Left lung (tissue), 10 donors: ENCODE measurements around the gene KRTAP10-6. TPM values are rescaled to one million over a fixed set of nuclear protein-coding genes. Genes with fewer than 3 reads are reported as not detected.

ENCODE experiments used
- ATAC-seq: fragments of 200-7000 bp; cut with Tn5 transposase; one replicate; pipeline ENCODE4 v1.9.1; 2020; ENCODE audit warnings: moderate library complexity
- DNase-seq, 4 donors: peaks; one replicate each; pipeline ENCODE4 v3.0.0-alpha.2; 2013 to 2020
- H3K27ac ChIP-seq, 2 donors: fragments of 200-600 bp; sonication (generic) in 1 of 2; one replicate each; pipeline versions ENCODE4 v1.5.0 to v1.8.0; 2020 to 2021
- H3K27me3 ChIP-seq, 2 donors: fragments of 200-600 bp; sonication (generic) in 1 of 2; one replicate each; pipeline versions ENCODE4 v1.5.0 to v1.8.0; 2020 to 2021
- H3K36me3 ChIP-seq, 2 donors: fragments of 200-600 bp; sonication (generic) in 1 of 2; one replicate each; pipeline versions ENCODE4 v1.5.0 to v1.8.0; 2020 to 2021
- H3K4me1 ChIP-seq, 2 donors: fragments of 200-600 bp; one replicate each; pipeline ENCODE4 v1.8.0; 2021
- H3K4me3 ChIP-seq, 2 donors: fragments of 200-600 bp; sonication (generic) in 1 of 2; one replicate each; pipeline versions ENCODE4 v1.5.0 to v1.8.0; 2020 to 2021; ENCODE audit warnings: mild to moderate bottlenecking in 1 of 2
- H3K9me3 ChIP-seq, 2 donors: fragments of 200-600 bp; sonication (generic) in 1 of 2; one replicate each; pipeline versions ENCODE4 v1.5.0 to v1.8.0; 2020 to 2021
- CTCF ChIP-seq, 2 donors: fragments of 200-600 bp; sonication (generic) in 1 of 2; IDR thresholded peaks; one replicate each; pipeline versions ENCODE4 v1.5.0 to v1.8.0; 2021; ENCODE audit warnings: antibody characterized with exemption in 2 of 2
- intact Hi-C, 2 donors: fragments of 100-400 bp; cut with DNase I; formaldehyde crosslinking; loops; one replicate each; pipeline versions ENCODE4 v1.11.2 to v1.14.2; 2022
- polyA plus RNA-seq, 6 donors: library from polyadenylated mRNA; unstranded; fragments of 120-200 nt; gene quantifications; one replicate each; pipeline ENCODE4 v1.2.1, GENCODE V29; 2013; ENCODE audit not compliant: insufficient read length in 6 of 6
- total RNA-seq, 2 donors: library from RNA; stranded (reverse); fragmentation: NEBNext Ultra II Directional; extraction: Animal tissue kit (Norgen Biotek cat#: 25700); gene quantifications; one replicate each; pipeline ENCODE4 v1.2.1, GENCODE V29; 2021
- donor health status: DM: no; HTN: yes; CAD: no.
- donor health status: DM: no; HTN: no; CAD: no.

Gene KRTAP10-6
- total and polyA plus RNA-seq, 8 donors: not detected

GRCh38 chr21:44569861-44570517, 22.3 kb downstream of the KRTAP10-6 start:
- ATAC-seq: no peak

GRCh38 chr21:44568667-44569556, 23.4 kb downstream of the KRTAP10-6 start:
- no peak for ATAC-seq
- TF ChIP-seq CTCF (IDR thresholded peaks at IDR 0.05): no peak
- no peaks in the 10 kb centered on the region for H3K36me3 ChIP-seq
- no peak overlapping the region for H3K4me3 ChIP-seq
- intact Hi-C loops: no loop called here
- peak in 1 of 4 donors; percentile 47 for DNase-seq
- no peak overlapping the region for H3K27ac ChIP-seq
- H3K4me1 ChIP-seq: no peaks in the 10 kb centered on the region
- H3K27me3 ChIP-seq: peaks cover 0 to 26% of the 10 kb centered on the region in 2 donors
- no peaks in the 10 kb centered on the region for H3K9me3 ChIP-seq

More at GRCh38 chr21:44569861-44570517, 22.3 kb downstream of the KRTAP10-6 start:
- peaks cover 0 to 36% of the 10 kb centered on the region in 2 donors for H3K27me3 ChIP-seq
- intact Hi-C loops: no loop called here
- H3K27ac ChIP-seq: no peak overlapping the region
- H3K36me3 ChIP-seq: no peaks in the 10 kb centered on the region
- peak in 1 of 4 donors; percentile 55 for DNase-seq
- no peak for TF ChIP-seq CTCF (IDR thresholded peaks at IDR 0.05)
- no peak overlapping the region for H3K4me3 ChIP-seq
- H3K9me3 ChIP-seq: no peaks in the 10 kb centered on the region
- no peaks in the 10 kb centered on the region for H3K4me1 ChIP-seq

- ATAC-seq (no peak), DNase-seq (peak in 1 of 4 donors; percentile 70)
- Histone ChIP-seq H3K9me3 (no peaks in the 10 kb centered on the region), H3K27me3 (peaks cover 0 to 22% of the 10 kb centered on the region in 2 donors), H3K4me3 (no peak overlapping the region), H3K4me1 (no peaks in the 10 kb centered on the region), H3K36me3 (no peaks in the 10 kb centered on the region), H3K27ac (no peak overlapping the region)
- intact Hi-C loops: no loop called here
- TF ChIP-seq CTCF (IDR thresholded peaks at IDR 0.05): no peak
Measured at GRCh38 chr21:44568261-44568660, 24.0 kb downstream of the KRTAP10-6 start.

GRCh38 chr21:44567481-44568171, 24.7 kb downstream of the KRTAP10-6 start:
- no peaks in the 10 kb centered on the region for H3K9me3 ChIP-seq

More at GRCh38 chr21:44567481-44568171, 24.7 kb downstream of the KRTAP10-6 start:
- H3K27ac ChIP-seq: no peak overlapping the region
- ATAC-seq (no peak), DNase-seq (peak in 1 of 4 donors; percentile 39)
- intact Hi-C loops: no loop called here
- H3K36me3 ChIP-seq: no peaks in the 10 kb centered on the region
- H3K27me3 ChIP-seq: peaks cover 0 to 19% of the 10 kb centered on the region in 2 donors
- H3K4me3 ChIP-seq: no peak overlapping the region
- TF ChIP-seq CTCF (IDR thresholded peaks at IDR 0.05): no peak
- no peaks in the 10 kb centered on the region for H3K4me1 ChIP-seq
